GM20000 (cell line): ENCODE measurements around the gene COG7.
"Not testable (repeated sequence)": the region's sequence is repeated elsewhere in the genome, so short reads cannot be mapped to it uniquely, and the experiment has no call there.

ENCODE experiments used
- DNase-seq: peaks from one replicate; pipeline ENCODE4 v3.0.0; 2012; ENCODE audit warnings: low spot score
- TF ChIP-seq, protein P1 (sequence below): IDR thresholded peaks from 2 replicates; pipeline ENCODE4 v1.5.1; 2012; ENCODE audit warnings: mild to moderate bottlenecking, control low read depth; ENCODE audit errors: extremely low read depth, missing control alignments

Gene COG7

GRCh38 chr16:23402100-23402499 is 50.9 kb downstream of the COG7 start:
- TF ChIP-seq, protein P1, sequence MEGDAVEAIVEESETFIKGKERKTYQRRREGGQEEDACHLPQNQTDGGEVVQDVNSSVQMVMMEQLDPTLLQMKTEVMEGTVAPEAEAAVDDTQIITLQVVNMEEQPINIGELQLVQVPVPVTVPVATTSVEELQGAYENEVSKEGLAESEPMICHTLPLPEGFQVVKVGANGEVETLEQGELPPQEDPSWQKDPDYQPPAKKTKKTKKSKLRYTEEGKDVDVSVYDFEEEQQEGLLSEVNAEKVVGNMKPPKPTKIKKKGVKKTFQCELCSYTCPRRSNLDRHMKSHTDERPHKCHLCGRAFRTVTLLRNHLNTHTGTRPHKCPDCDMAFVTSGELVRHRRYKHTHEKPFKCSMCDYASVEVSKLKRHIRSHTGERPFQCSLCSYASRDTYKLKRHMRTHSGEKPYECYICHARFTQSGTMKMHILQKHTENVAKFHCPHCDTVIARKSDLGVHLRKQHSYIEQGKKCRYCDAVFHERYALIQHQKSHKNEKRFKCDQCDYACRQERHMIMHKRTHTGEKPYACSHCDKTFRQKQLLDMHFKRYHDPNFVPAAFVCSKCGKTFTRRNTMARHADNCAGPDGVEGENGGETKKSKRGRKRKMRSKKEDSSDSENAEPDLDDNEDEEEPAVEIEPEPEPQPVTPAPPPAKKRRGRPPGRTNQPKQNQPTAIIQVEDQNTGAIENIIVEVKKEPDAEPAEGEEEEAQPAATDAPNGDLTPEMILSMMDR = no peak
- no peak for DNase-seq

DNA sequence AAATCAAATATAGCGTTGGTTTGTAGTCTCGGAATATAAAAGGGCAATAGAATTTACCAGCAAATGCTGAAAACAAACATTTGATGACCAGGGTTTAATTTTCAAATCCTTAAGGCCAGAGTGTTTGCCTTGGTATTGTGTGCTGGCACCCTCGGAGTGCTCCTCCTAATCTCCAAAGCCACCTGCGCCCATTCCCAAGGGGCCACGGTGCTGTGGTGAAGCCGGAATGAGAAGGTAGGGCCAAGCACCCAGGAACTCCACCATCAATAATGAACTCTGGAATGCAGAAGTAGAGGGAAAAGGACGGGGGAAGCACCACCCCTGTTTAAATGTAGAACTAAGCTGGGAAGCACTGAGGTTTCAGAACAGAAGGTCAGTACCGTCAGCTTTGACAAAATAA is 51.9 kb downstream of the COG7 start:
- no peak for DNase-seq
- TF ChIP-seq, protein P1 = no peak

- not testable (repeated sequence) for DNase-seq
Measured at GRCh38 chr16:23400447-23400846, 52.5 kb downstream of the COG7 start.

GRCh38 chr16:23398987-23399805 is 53.8 kb downstream of the COG7 start:
- no peak for DNase-seq
- TF ChIP-seq, protein P1 = no peak

GRCh38 chr16:23397464-23397863 is 55.5 kb downstream of the COG7 start:
- TF ChIP-seq, protein P1 = no peak
- no peak for DNase-seq

DNA sequence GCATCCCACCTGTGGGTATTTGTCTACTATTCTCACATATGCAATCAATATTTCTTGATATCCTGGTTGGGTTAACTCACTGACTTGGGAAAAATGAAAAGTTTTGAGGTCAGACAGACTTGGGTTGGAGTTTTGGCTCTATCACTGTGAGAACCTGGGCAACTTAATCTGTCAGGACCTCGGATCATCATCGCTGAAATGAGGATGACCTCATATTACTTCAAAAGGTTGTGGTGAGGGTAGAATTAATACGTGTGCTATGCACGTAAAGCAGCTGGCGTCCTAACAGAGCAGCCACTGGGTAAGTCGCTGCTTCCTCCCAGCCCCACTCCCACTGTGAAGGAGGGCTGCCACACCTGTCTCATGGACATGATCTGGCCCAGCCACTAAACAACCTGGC is 57.3 kb downstream of the COG7 start:
- TF ChIP-seq, protein P1 = no peak
- no peak for DNase-seq

DNA sequence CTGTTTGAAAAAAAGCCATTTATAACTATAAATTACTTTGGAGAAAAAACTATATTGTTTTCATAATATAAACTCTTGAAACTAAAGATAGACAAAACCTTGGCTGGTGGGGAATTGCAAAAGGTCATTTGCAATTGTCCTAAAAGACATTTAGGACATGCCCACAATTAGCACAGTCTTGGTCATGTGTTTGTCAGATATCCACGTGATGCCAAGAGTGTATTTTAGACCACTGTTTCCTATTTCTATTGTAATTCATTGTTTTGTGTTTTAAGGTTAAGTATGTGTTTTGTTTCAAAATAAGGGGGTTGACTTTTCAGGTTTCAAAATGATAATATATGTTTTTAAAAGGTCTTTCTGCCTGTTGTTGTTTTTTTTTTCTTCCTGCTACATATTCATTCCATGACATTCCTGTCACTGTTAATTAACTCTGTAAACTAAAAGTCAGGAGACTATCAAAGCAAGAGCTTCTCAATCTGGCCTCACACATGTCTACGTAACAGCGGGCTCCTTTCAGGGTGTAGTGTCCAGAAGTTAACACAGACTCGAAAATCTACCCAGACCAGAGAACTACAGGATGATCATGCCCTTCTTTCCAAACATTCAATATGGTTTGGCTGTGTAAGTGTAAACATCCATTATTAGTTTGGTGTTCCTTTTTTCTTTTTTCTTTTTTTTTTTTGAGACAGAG is 58.7 kb downstream of the COG7 start:
- TF ChIP-seq, protein P1 = no peak
- DNase-seq = no peak
